ENCODE data around the gene ZNF853. TPM values are rescaled to one million over a fixed set of nuclear protein-coding genes. Genes with fewer than 3 reads are reported as not detected.

Gene ZNF853
- total RNA-seq, 1 experiment from 2014 or later, result 1.0 TPM

DNA sequence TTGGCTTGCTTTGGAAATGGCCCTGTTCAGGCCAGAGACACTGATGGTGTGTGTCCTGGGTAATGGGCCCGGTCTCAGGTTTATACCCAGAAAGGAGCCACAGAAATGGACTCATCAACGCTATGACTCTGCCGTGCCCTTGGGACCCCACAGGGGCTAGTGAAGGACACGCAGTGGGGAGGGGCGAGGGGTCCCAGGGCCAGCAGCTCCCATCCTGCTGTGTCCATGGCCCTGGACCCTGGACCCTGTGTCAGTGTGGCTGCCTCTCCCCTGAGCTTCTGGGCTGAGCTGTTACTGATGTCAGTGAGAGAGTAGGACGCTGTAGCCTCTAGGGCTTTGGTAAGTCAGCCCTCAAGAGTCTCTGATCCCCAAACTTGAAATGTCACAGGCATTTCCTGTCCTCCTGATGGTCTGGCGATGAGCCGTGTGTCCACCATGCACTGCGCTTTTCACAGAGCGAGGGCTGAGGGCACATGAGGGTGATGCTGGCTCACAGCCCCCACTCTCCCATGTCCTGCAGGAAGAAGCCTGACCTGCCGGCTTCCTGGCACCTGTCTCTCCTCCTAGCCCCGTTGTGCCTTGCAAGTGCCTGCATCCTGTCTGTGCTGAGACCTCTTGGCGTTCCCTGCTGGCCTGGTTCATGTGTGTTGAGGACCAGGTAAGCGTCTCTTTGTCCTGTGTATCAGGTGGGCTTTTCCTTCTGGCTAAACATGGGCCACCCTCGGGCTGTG is 26.1 kb downstream of the ZNF853 start:
- no peak overlapping the region for H3K4me2 ChIP-seq (ENCODE audit: low read length)
- peaks cover 39% of the 10 kb centered on the region for H3K79me2 ChIP-seq (ENCODE audit: low read length)
- H3K9ac ChIP-seq (ENCODE audit: low read length), result no peak overlapping the region
- H3K27ac ChIP-seq (ENCODE audit: low read length), result no peak overlapping the region
- H2AFZ ChIP-seq (ENCODE audit: low read length), result no peak overlapping the region
- ATAC-seq (no peak), DNase-seq (no peak)
- ChIA-PET POLR2A (ENCODE audit: unreplicated experiment) (no interaction called here), CTCF (no interaction called here)
- intact Hi-C loops (cut with micrococcal nuclease), result no loop called here
- H3K4me3 ChIP-seq (ENCODE audit: low read length), result no peak overlapping the region
- H3F3A ChIP-seq (ENCODE audit: low read length, unreplicated experiment), result no peaks in the 10 kb centered on the region
- BruUV-seq (replicated peaks), result no TSS peak
- peaks cover 17% of the 10 kb centered on the region for H3K36me3 ChIP-seq (ENCODE audit: low read depth, low read length)
- TF ChIP-seq, protein P1, sequence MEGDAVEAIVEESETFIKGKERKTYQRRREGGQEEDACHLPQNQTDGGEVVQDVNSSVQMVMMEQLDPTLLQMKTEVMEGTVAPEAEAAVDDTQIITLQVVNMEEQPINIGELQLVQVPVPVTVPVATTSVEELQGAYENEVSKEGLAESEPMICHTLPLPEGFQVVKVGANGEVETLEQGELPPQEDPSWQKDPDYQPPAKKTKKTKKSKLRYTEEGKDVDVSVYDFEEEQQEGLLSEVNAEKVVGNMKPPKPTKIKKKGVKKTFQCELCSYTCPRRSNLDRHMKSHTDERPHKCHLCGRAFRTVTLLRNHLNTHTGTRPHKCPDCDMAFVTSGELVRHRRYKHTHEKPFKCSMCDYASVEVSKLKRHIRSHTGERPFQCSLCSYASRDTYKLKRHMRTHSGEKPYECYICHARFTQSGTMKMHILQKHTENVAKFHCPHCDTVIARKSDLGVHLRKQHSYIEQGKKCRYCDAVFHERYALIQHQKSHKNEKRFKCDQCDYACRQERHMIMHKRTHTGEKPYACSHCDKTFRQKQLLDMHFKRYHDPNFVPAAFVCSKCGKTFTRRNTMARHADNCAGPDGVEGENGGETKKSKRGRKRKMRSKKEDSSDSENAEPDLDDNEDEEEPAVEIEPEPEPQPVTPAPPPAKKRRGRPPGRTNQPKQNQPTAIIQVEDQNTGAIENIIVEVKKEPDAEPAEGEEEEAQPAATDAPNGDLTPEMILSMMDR (conservative IDR thresholded peaks at IDR 0.05; ENCODE audit: low read depth, low read length), result no peak
- TF ChIP-seq EZH2 (IDR thresholded peaks at IDR 0.05; ENCODE audit: low read length, unreplicated experiment), result no peak
- TF ChIP-seq EZH2phosphoT487 (IDR thresholded peaks at IDR 0.05; ENCODE audit: borderline replicate concordance, low read length), result no peak
- peaks cover 9% of the 10 kb centered on the region; the same call in 1 of the 2 replicates for H3K4me1 ChIP-seq (ENCODE audit: insufficient read depth, low read length)
- no peaks in the 10 kb centered on the region for H3K9me3 ChIP-seq (ENCODE audit: low read length)
- H4K20me1 ChIP-seq (ENCODE audit: low read length), result no peaks in the 10 kb centered on the region
- H3K27me3 ChIP-seq (ENCODE audit: low read length), result no peaks in the 10 kb centered on the region
- no peaks in the 10 kb centered on the region for H3K9me2 ChIP-seq (replicated peaks; ENCODE audit: low read length)

DNA sequence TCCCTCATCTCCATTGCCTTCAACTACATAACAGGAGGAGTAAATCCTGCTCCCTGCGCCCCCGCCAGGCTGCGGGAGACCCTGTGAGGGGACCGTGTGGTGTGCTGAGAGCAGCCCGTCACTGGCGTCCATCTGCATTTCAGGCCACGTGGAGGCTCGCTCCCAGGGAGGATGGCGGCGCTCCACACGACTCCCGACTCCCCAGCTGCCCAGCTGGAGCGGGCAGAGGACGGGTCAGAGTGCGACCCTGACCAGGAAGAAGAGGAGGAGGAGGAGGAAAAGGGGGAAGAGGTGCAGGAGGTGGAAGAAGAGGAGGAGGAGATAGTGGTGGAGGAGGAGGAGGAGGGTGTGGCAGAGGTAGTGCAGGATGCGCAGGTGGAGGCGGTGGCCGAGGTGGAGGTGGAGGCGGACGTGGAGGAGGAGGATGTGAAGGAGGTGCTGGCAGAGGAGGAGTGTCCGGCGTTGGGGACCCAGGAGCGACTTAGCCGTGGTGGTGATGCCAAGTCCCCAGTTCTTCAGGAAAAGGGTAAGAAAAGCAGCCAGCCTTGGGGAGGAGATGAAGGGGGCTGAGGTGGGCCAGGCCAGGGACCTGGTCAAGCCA is 26.9 kb downstream of the ZNF853 start:
- ATAC-seq, result no peak
- ChIA-PET CTCF (no interaction called here), POLR2A (ENCODE audit: unreplicated experiment) (no interaction called here)
- no peak overlapping the region for H3K4me2 ChIP-seq (ENCODE audit: low read length)
- H3K27ac ChIP-seq (ENCODE audit: low read length), result no peak overlapping the region
- H3K4me3 ChIP-seq (ENCODE audit: low read length), result no peak overlapping the region
- no peaks in the 10 kb centered on the region for H4K20me1 ChIP-seq (ENCODE audit: low read length)
- H3F3A ChIP-seq (ENCODE audit: low read length, unreplicated experiment), result no peaks in the 10 kb centered on the region
- no peaks in the 10 kb centered on the region for H3K9me2 ChIP-seq (replicated peaks; ENCODE audit: low read length)
- no peaks in the 10 kb centered on the region for H3K9me3 ChIP-seq (ENCODE audit: low read length)
- peaks cover 17% of the 10 kb centered on the region for H3K36me3 ChIP-seq (ENCODE audit: low read depth, low read length)
- peaks cover 9% of the 10 kb centered on the region; the same call in 1 of the 2 replicates for H3K4me1 ChIP-seq (ENCODE audit: insufficient read depth, low read length)
- no peak for TF ChIP-seq EZH2 (IDR thresholded peaks at IDR 0.05; ENCODE audit: low read length, unreplicated experiment)
- TF ChIP-seq, protein P1 (conservative IDR thresholded peaks at IDR 0.05; ENCODE audit: low read depth, low read length), result no peak
- no peak for TF ChIP-seq EZH2phosphoT487 (IDR thresholded peaks at IDR 0.05; ENCODE audit: borderline replicate concordance, low read length)
- intact Hi-C loops (cut with micrococcal nuclease), result no loop called here
- BruUV-seq (replicated peaks), result no TSS peak
- DNase-seq, result no peak
- H3K27me3 ChIP-seq (ENCODE audit: low read length), result no peaks in the 10 kb centered on the region
- H3K79me2 ChIP-seq (ENCODE audit: low read length), result peaks cover 35% of the 10 kb centered on the region
- H3K9ac ChIP-seq (ENCODE audit: low read length), result no peak overlapping the region
- no peak overlapping the region for H2AFZ ChIP-seq (ENCODE audit: low read length)
